NCI-H2171 (cell line): Measurements from ENCODE around the gene WWOX.

Experiments
- DNase-seq: peaks from one replicate; lab custom pipeline; 2025; lab: John Stamatoyannopoulos, UW

Gene WWOX

DNA sequence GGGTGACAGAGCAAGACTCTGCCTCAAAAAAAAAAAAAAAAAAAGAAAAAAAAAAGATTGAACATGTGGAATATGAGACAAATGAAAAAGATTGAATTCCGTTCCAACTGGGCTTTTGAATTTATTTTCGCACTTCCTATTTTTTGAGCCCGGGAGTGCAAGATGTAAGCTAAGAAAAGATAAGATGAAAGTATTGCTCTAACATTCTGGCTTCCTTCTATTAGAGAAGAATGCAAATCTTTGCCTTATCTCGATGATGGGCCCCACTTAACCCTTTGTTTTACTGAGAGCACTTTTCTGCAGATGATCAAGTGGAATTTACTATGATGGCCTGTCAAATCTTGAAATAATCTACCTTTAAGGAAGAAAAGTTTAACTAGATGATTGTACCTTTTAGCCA, 96.3 kb downstream of the WWOX start:
- no peak for DNase-seq

DNA sequence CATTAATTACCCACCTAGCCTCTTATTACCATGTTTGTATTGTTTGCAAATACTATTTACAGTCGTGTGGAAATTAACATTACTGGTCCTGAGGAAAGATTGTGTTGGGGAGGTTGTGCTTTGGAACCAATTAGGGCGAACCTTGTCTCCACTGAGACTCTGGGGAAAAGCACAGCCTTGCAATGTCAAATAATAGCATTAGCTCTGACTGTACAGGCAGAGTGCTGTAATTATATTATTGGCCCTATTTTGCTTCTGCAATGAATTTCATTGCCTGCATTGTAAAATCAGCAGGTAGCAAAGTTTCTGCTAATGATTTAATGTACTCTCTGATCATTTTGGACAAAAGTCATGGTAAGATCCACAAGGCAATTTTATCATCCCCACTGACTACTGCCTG, 97.0 kb downstream of the WWOX start:
- DNase-seq, result no peak

DNA sequence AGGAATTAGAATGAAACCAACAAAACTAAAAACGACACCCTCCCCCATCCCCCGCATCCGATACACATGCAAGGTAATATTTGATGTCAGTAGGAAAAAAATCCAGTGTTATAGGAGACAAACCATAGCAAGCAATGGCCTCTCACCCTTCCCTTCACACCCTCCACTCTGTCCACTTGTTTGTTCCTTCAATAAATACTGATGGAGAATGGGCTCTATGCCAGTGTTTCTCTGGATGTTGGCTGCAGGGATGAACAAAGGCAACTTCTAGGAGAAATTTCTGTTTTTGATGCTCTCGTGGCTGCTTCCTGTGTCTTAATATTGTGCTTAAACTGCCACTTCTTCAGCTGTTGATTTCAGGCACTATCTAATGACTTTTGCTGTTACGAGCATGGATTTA, 98.8 kb downstream of the WWOX start:
- DNase-seq, result no peak

DNA sequence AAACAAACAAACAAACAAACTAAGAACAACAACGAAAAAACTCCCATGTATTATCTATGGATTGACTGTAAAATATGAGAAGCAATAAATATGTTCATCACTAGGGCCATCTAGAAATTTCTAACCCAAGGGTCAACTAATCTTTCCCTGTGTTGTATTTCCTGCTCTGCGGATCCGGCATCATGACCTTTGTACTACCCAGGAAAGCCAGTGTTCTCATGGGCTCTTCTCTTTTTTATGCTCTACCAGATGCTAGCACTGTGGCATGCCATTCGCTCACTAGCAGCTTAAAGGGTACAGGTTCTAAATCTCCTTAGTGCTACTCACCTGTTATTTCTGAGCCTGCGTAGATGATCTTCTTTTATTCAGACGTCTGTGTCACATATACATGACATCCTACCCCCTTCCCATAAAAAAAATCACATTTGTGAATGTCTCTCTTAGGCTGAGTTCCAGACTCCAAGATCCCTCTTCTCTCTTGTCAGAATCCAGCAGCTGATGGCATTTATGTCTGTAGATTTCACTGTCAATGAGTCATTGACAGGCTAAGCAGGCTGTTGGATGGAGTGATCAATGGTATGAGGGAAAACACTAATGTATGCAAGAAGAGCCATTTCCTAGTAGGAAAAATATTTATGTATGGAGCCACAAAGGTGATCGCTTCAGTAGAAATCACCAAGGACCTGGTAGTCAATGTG, 100.0 kb downstream of the WWOX start:
- no peak for DNase-seq

DNA sequence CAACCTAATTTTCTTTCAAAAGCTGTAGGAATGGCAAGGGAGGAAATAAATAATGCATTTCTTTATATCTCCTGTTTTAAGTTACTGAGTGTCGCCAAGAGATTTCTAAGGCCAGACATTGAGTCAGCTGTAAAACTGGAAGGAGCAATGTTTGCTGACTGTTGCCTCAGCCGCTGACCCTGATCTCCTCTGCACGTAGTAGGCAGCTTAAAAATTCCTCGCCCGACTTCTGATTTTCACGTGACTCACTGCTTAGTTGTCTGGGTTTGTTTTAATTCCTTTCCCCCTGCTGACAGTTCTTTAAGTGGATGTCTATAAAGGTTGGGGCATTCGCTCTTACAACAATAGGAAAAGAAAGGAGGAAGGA, 100.6 kb downstream of the WWOX start:
- DNase-seq, result no peak

DNA sequence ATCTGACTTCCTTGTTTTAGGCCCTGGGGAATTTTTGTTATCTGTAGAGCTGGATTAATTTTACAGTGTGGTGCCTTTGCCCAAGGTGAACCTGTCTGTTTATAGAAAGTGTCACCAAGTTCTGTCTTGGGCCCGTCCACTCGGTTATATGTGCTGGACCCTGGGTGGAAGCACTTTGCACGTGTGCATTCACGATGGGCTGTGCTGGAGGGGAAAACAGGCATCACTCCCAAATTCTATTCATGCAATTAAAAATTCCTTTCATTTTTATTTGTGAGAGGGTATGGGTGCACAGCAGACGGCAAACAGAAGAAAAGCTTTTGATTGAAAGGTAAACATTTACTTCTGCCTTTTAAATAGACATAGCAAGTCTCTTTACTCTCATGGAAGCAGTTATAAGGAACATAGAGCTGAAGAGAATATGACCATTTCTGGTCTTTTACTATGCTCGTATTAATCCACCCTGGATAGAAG, 101.2 kb downstream of the WWOX start:
- DNase-seq, result no peak

DNA sequence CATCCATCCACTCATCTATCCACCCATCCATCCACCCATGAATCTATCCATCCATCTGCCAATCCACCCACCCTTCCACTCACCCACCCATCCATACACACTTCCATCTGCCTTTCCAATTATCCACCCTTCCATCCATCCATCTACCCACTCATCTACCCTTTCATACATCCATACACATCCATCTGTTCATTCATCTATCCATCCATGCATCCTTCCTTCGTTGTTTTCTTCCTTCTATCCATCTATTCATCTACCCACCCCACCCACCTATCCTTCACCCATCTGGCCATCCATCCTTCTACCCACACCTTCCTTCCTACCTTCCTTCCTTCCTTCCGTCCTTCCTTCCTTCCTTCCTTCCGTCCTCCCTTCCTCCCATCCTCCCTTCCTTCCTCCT, 106.1 kb downstream of the WWOX start:
- no peak for DNase-seq

DNA sequence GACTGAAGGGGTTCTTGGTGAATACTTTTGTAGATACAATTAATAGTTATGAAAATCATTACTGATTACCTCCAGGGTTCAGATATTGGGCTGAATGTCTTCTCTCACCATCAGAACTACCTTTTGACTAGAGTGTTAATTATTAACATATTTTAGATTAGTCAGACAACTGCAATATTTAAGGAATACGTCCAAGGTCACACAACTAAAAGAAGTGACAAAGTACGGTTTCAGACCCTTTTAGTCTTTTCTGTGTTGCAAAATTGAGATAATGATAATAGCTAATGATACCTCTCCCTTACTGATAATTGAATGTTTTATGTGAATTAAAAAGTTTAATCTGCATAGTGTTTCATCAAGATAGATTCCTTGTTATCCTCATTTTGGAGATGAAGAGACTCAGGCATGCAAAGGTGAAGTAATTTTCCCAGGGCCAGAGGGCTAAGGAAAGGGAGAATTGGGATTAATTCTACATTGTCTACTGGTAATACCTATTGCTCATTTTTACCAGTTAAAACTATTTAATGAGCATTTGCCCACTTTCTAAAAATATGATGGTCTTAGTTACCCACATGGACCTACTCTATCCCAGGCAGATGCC, 107.3 kb downstream of the WWOX start:
- DNase-seq, result no peak

DNA sequence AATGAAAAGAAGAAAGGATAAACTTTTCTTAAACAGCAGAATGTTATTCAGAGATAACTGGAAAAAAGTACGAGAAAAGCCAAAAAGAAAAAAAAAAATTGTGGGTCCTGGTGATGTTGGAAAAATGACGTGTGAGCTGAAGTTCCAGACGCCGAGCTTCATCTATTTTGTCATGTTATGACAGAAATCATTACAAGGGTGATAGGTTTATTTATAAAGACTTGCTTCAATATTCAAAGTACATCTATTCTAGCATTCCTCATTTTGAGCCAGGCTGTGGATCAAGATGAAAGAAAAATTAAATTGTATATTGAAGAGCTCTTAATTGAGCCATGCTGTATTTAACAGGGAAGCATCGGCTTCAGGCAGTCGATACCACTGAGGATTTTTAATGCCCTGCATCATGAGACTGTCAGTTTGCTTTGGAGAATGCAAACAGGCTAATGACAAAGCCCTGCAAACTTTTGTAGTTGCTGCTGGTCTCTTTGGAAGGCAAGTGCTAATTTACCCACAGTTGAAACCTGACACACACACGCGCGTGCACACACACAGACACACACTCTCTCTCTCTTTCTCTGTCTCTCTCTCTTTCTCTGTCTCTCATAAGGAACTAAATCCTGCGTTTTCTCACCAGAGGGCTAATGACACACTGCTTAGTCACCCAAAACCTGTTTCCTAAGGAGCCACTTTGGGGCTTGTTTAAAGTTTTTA, 110.7 kb downstream of the WWOX start:
- no peak for DNase-seq

DNA sequence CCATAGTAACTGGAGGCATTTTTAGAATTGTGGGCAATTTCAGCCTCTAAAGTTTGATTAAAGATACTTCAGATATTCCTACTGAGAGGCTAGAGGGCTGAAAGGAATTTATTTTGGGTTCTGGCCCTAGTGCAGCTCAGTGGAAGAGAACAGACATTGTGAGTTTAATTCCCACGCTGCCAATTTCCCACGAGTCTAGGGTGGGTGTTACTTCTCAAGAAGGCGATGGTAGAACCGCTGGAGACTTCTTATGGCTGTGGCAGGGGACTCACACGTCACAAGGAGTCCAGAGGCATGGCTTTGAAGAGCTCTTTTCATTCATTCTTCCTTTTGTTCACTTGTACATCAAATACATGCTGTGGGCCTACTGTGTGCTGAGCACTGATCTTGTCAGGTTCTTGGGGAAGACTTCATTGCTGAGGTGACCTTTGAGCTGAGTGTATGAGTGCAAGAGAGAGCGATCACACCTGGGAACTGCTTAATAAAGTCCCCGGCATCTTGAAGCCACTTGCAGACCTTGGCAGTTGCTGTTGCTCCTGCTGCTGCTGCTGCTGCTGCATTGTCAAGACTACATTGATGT, 111.7 kb downstream of the WWOX start:
- no peak for DNase-seq

DNA sequence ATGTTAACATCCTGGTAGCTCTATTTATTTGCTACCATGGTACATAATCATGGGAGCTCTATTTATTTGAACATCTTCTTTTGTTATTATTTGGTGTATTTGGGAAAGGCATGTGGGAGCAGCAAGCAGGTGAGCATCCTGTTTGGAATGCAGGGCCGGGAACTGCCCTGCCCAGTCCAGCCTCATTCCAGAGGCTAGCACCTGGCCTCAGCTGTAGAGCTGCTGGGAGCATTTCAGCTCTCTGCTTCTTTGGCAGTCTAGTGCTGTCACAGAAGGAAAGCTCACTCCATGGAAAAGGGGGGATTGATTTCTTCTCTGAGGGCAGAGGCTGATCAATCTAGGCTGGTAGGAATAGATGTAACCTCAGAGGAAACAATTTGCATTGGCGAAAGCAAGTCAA, 112.5 kb downstream of the WWOX start:
- DNase-seq, result no peak

DNA sequence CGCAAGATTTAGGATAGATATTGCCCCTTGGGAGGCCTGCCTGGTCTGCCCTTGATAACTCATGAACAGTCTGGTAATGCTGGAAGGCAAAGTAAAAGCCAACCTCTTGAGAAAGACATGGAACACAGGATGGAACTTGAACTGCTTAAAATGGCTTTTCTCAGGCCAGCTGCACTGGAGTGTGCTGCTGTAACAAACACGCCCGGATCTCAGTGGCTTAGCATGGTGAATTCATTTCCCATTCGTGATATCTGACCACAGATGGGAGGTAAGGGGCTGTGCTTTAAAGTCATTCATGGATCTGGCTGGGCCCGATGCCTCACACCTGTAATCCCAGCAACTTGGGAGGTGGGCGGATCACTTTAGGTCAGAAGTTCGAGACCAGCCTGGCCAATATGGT, 113.2 kb downstream of the WWOX start:
- no peak for DNase-seq

DNA sequence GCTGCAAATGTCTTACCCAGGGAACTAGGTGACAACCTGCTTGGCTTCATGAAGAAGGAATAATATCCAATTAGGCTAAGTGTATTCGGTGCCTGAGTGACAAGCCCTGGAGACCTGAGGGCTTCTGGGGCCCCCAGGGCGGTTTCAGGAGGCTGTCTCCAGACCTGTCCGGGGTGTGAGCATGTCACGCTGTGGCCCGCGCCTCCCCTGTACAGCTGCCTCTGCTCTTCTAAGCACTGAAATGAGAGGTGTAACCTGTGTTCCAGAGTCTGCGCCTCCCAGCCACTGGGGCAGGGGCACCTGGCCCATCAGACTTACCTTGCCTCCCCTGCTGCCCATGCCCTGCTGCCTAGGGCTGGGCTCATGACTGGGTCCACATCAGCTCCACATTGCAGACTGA, 114.3 kb downstream of the WWOX start:
- DNase-seq, result no peak

DNA sequence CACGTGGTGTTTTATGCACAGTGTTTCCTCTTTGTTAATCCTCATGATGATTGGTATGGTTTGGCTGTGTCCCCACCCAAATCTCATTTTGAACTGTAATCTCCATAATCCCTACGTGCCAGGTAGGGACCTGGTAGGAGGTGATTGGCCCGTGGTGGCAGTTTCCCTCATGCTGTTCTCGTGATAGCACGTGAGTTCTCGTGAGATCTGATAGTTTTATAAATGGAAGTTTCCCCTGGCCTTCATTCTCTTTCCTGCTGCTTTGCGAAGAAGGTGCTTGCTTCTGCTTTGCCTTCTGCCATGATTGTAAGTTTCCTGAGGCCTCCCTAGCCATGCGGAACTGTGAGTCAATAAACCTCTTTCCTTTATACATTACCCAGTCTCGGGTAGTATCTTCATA, 115.8 kb downstream of the WWOX start:
- no peak for DNase-seq

DNA sequence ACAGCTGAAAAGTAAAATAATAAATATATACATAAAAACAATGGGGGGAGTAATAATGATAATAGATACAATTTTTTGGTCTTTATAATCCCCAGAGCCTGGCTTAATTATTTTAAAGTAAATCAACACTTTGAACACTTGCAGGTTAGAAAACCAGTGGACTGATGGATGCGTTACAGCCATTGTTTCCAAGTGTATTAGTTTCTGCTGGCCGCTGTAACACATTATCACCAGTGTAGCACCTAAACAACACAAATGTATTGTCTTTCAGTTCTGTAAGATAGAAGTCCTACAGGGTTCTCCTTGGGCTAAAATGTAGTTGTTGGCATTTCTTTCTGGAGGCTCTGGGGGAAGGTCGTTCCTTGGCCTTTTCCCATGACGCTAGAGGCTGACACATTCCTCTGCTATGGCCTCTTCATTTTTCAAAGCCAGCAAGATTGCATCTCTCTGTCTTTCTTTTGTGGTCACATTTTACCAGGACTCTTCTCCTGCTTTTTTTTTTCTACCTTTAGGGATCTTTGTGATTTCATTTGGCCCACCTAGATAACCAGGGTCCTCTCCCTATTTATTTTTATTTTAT, 116.8 kb downstream of the WWOX start:
- DNase-seq, result no peak

DNA sequence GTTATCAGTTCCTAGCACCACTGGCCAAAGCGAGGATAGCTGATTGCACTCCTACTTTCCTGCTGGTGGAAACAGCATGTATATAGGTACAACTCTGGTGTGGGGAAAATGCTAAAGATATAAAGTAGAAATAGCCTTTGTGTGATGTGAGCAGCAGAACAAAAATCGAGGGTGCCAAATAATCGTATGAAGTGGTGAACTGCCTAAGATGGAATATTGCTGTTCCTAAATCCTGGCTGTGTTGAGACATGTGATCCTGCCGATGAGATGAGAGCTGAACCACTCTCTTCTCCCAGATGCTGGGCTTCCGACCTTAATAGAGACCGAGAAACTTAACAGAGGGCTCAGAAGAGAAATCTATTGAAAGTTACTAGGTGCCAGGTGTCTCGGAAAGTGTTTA, 117.8 kb downstream of the WWOX start:
- DNase-seq, result no peak

DNA sequence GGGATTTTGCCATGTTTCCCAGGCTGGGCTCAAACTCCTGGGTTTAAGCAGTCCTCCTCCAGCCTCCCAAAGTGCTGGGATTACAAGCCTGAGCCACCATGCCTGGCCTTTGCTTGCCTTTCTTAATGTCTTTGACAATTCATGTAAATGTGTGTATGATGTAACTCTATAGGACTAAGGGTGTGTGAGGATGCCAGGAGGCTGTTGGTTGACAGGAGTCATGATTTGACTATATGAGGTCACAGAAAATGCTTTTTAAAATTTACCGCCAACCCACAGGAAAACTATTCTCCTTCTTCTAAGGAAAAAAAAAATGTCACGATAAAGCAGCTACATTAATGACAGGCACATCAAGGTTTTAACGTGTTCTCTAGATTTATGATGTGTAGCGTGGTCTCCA, 118.8 kb downstream of the WWOX start:
- DNase-seq, result no peak

DNA sequence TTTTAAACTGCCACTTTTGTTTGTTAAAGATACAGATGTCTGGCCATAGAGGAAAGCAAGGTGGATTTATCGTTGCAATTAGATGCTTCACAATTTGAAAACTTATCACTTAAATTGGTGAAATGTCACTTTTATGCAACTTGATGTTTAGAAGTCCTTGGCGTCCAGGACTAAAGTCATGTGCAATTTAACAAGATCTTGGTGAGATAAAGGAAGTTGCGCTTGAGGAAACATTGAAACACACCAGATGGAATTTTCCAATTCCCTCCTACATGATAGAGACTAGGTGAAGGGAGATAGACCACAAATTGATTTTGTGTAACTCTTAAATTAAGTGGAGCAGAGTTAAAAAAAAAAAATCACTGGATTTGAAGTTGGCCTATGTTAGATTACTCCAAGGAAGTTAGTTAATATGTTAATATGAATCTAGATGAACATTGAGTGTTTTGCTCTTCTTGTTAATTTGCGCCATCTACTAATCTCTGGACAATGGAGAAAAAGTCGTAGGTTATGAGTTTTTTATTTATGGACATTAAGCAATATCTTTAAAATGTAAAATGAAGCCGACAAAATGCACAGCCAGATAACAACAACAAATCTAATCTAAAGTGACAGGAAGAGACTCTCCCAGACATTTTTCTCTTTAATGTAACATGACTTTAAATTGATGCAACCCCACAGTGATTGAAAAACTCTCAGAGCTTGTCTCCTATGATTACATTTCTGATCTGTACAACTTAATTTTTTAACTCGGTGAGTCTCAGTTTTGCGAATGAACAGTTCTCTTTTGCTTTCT, 119.6 kb downstream of the WWOX start:
- DNase-seq, result no peak

DNA sequence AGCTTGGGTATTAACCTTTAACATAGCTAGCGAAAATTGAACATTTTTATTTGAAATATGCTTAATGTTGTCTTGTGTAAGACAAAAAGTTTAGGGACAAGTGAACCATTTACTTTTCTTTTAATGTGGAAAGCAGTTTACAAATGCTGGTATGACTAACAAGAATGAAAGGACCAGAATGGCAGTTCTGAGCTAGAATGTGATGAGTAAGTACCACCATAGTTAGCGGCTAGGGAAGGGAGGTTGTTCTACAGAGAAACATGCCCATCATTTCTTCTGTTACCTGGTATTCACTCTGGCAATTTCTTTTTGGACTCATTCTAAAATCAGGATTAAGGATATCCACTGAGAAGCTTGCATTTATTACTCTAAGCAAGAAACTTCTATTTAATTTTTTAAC, 121.1 kb downstream of the WWOX start:
- no peak for DNase-seq

DNA sequence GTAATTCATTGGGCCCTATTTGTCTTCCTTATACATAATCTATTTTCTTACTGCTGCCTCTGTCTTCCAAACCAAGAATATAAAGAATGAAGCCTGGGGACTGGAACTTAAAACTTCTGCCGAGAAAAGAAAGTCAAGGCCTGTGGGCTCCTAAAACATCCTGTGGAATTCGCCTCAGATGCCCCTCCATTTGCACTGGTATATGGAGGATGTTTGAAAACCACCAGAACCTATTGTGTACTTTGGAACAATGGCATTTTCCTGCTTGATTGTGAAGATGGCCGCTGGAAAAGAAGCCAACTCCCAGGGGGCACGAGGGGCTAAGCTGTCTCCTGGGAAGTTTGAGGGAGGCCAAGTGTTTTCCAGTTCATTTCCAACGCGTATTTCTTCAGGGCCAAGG, 122.4 kb downstream of the WWOX start:
- no peak for DNase-seq

DNA sequence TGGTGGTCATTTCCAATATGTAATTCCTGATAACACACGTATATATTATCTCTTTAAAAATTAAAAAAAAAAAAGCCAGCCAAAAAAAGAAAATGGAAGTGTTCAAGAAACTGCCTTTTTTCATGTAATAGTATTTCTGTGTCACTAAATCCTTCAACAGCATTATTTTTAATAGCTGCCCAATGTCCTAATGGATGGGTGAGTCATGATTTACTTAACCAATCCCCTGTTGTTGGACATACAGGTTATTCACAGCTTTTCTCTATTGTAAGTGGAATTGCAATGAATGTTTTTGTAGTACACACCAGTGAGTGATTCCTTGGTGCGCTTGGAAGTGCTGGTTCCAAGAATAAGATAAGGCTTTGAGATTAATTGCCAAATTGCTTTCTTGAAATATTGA, 124.9 kb downstream of the WWOX start:
- DNase-seq, result no peak

DNA sequence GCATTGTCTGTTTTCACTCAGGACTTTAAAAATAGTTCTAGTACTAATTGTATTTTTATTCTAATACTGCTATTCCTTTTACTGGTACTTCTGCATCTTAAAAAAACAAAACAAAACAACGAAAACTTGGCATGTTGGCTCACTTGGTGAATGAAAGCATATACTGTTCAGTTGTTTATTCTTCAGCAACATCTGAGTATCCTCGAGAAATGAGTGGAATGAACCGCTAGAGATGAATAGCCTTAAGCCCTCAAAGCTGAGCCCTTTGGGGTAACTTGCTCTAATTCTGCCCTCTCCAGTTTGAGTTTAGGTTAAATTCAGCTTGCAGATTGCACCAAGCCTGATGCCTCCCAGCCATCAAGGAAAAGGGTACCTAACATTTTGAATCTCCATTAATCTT, 126.5 kb downstream of the WWOX start:
- DNase-seq, result no peak
